OCI-LY3 (cell line): ENCODE measurements around the gene SAMD14.
A peak's percentile ranks its signal among the peaks of the same experiment; 100 is the strongest.

Source experiments
- H2AFZ ChIP-seq: fragments of 200-600, 300-600 bp; shearing (Covaris generic); 2 replicates; pipeline ENCODE4 v1.6.0; 2014; ENCODE audit warnings: antibody characterized with exemption, low read depth, low read length
- H3K27ac ChIP-seq: fragments of 200-600, 300-600 bp; sonication (generic); 2 replicates; pipeline ENCODE4 v1.5.1; 2014; ENCODE audit warnings: mild to moderate bottlenecking, low read length, moderate library complexity, mixed read lengths
- H3K27me3 ChIP-seq: fragments of 200-600, 300-600 bp; sonication (generic); 2 replicates; pipeline ENCODE4 v1.6.1; 2014; ENCODE audit warnings: low read depth, low read length, mixed read lengths
- H3K36me3 ChIP-seq: fragments of 200-600, 300-600 bp; sonication (generic); replicated peaks from 2 replicates; pipeline ENCODE3; 2014; ENCODE audit warnings: low read depth, low read length, mixed read lengths
- H3K4me1 ChIP-seq: fragments of 300-600, 200-600 bp; sonication (generic); 2 replicates; pipeline ENCODE4 v1.6.1; 2014; ENCODE audit warnings: low read length, mixed read lengths
- H3K4me2 ChIP-seq: fragments of 200-600, 300-600 bp; sonication (generic); 2 replicates; pipeline ENCODE4 v1.6.1; 2014; ENCODE audit warnings: low read length, mixed read lengths
- H3K4me3 ChIP-seq: fragments of 300-600, 200-600 bp; sonication (generic); 2 replicates; pipeline ENCODE4 v1.5.1; 2014; ENCODE audit warnings: antibody characterized with exemption, mild to moderate bottlenecking, low read length, moderate library complexity
- H3K79me2 ChIP-seq: fragments of 300-600, 200-600 bp; shearing (Covaris generic); 2 replicates; pipeline ENCODE4 v1.6.1; 2014; ENCODE audit warnings: mild to moderate bottlenecking, low read length, mixed read lengths
- H3K9ac ChIP-seq: fragments of 300-600, 200-600 bp; shearing (Covaris generic); 2 replicates; pipeline ENCODE4 v1.6.0; 2014; ENCODE audit warnings: mild to moderate bottlenecking, low read length, moderate library complexity
- H3K9me3 ChIP-seq: fragments of 200-600, 300-600 bp; shearing (Covaris generic); 2 replicates; pipeline ENCODE4 v1.6.1; 2014; ENCODE audit warnings: low read length, mixed read lengths; ENCODE audit not compliant: insufficient read depth
- H4K20me1 ChIP-seq: fragments of 200-600, 300-600 bp; sonication (generic); 2 replicates; pipeline ENCODE4 v1.6.1; 2016; ENCODE audit warnings: low read length, mixed read lengths; ENCODE audit not compliant: insufficient read depth
- CTCF ChIP-seq: fragments of 200-600, 300-600 bp; sonication (generic); IDR thresholded peaks from 2 replicates; pipeline ENCODE4 v1.5.1; 2014; ENCODE audit warnings: antibody characterized with exemption, low read length, low read depth
- EZH2phosphoT487 ChIP-seq: fragments of 200-600 bp; shearing (Covaris generic); IDR thresholded peaks from 2 replicates; pipeline ENCODE4 v1.6.1; 2018; ENCODE audit warnings: antibody characterized with exemption, mixed run types, low read depth

The SAMD14 gene

GRCh38 chr17:50143461-50144176 lies 13.7 kb upstream of the SAMD14 start:
- Histone ChIP-seq H3K4me1 (peaks cover 70% of the 10 kb centered on the region), H3K79me2 (peaks cover 99% of the 10 kb centered on the region), H3K4me3 (no peak overlapping the region), H3K9me3 (no peaks in the 10 kb centered on the region), H3K27ac (peak overlapping the region; percentile 98), H3K27me3 (no peaks in the 10 kb centered on the region), H4K20me1 (peaks cover 85% of the 10 kb centered on the region), H3K4me2 (peak overlapping the region; percentile 5; the same call in 1 of the 2 replicates), H2AFZ (no peak overlapping the region), H3K36me3 (peaks cover 92% of the 10 kb centered on the region), H3K9ac (no peak overlapping the region)
- TF ChIP-seq EZH2phosphoT487 (no peak), CTCF (no peak)

GRCh38 chr17:50141745-50142110 lies 11.8 kb upstream of the SAMD14 start:
- Histone ChIP-seq H3K36me3 (peaks cover 95% of the 10 kb centered on the region), H3K79me2 (peaks cover 98% of the 10 kb centered on the region), H3K27ac (0 out of 2 replicates have a peak overlapping the region, but pooled peaks have one; percentile 16), H3K27me3 (no peaks in the 10 kb centered on the region), H3K4me1 (peaks cover 80% of the 10 kb centered on the region), H3K4me2 (no peak overlapping the region), H3K9me3 (no peaks in the 10 kb centered on the region), H3K4me3 (no peak overlapping the region), H2AFZ (no peak overlapping the region), H3K9ac (no peak overlapping the region), H4K20me1 (peaks cover 99% of the 10 kb centered on the region)
- no peak for TF ChIP-seq EZH2phosphoT487
- no peak for TF ChIP-seq CTCF

GRCh38 chr17:50141026-50141744 lies 11.2 kb upstream of the SAMD14 start:
- H3K4me2 ChIP-seq: no peak overlapping the region
- H3K4me1 ChIP-seq: peaks cover 74% of the 10 kb centered on the region
- H3K9me3 ChIP-seq: no peaks in the 10 kb centered on the region
- no peak for TF ChIP-seq CTCF
- TF ChIP-seq EZH2phosphoT487: no peak
- peaks cover 99% of the 10 kb centered on the region for H4K20me1 ChIP-seq
- H3K27ac ChIP-seq: peak overlapping the region; percentile 39; the same call in 1 of the 2 replicates
- peaks cover 95% of the 10 kb centered on the region for H3K36me3 ChIP-seq
- no peaks in the 10 kb centered on the region for H3K27me3 ChIP-seq
- no peak overlapping the region for H3K9ac ChIP-seq
- H2AFZ ChIP-seq: no peak overlapping the region
- H3K79me2 ChIP-seq: peaks cover 93% of the 10 kb centered on the region
- H3K4me3 ChIP-seq: no peak overlapping the region
